HT-29 (cell line): ENCODE measurements around the gene IFT80. TPM values are rescaled to one million over a fixed set of nuclear protein-coding genes. Genes with fewer than 3 reads are reported as not detected.
A peak's percentile ranks its signal among the peaks of the same experiment; 100 is the strongest.

ENCODE experiments used
- small RNA-seq: library from RNA; depleted of rRNA; stranded (forward); fragments of <200 nt; gene quantifications from one replicate; pipeline ENCODE3, GENCODE V24; 2014
- total RNA-seq: library from RNA; depleted of rRNA; stranded (reverse); fragments of >200 nt; shearing (Covaris generic); gene quantifications from 2 replicates; pipeline ENCODE4 v1.2.3, GENCODE V29; 2014; rRNA removed

The IFT80 gene
- total RNA-seq, 1 experiment from 2014 or later = 10.5 TPM

Small RNAs within 50 kb of the gene (small RNA-seq; reads per million reads assigned to genes)
- gene MIR15B = 6.1 reads per million, percentile 85 among the genes with 10 or more reads in this experiment
- 0.72 reads per million, percentile 10 among the genes with 10 or more reads in this experiment for gene MIR16-2

Other genes starting within 250 kb of the IFT80 start
- not detected in 2 replicates for gene C3orf80, start 173.8 kb downstream of the IFT80 start, total RNA-seq
- gene SMC4, start 425 bp upstream of the IFT80 start, total RNA-seq = 70.2 and 87.6 TPM in 2 replicates
- gene TRIM59, start 50.6 kb upstream of the IFT80 start, total RNA-seq = 5.1 and 6.1 TPM in 2 replicates
- 9.2 and 10.3 TPM in 2 replicates for gene KPNA4, start 166.3 kb upstream of the IFT80 start, total RNA-seq